8988T (cell line): ENCODE results near the gene CD209.
"Not testable (repeated sequence)": the region's sequence is repeated elsewhere in the genome, so short reads cannot be mapped to it uniquely, and the experiment has no call there.

Experiments
- DNase-seq: peaks from one replicate; pipeline ENCODE4 v3.0.0; 2011

Gene CD209

DNA sequence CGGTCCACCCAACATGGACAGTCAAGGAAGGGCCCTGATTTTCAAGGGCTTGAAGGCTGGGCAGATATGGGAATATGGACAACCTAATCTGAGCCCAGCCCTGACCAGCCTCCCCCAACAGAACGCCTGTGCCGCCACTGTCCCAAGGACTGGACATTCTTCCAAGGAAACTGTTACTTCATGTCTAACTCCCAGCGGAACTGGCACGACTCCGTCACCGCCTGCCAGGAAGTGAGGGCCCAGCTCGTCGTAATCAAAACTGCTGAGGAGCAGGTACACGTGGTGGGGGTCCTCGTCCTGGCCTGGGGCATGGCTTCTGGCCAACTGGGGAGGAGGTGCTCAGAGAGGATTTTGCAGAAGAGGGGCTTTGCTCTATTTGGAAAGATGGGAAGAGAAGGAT, 19.2 kb upstream of the CD209 start:
- DNase-seq: no peak

DNA sequence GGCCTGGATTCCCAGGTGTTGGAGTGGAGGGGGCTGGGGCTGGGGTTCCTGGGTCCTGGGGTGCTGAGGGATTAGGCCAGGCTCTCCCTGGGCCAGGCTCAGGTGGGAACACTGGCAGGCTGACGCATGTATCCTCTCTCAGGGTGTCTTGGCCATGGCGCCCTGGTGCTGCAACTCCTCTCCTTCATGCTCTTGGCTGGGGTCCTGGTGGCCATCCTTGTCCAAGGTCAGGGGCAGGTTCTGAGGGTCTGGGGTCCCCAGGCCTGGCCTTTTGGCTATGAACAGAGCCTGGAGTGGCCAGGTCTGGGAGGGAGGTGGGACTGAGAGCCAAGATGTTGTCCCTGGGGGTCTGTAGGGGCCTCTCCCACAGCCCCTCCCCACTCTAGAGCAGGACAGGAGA, 17.7 kb upstream of the CD209 start:
- DNase-seq: not testable (repeated sequence)

DNA sequence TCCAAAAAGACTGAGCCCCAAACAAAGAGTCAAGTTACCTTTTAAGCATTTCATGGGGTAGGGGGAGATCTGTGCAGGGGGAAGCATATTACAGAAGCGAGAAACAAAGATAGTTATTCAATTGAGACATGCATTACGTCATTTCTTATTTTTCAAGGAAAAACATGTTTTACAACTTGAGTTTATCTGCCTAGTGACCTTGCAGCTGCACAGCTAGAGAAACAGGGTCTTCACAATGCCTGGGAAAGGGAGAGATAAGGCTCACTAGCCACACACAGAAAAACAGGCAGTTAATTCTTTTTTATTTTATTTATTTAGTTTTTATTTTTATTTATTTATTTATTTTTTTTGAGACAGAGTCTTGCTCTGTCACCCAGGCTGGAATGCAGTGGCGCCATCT, 16.8 kb upstream of the CD209 start:
- not testable (repeated sequence) for DNase-seq

DNA sequence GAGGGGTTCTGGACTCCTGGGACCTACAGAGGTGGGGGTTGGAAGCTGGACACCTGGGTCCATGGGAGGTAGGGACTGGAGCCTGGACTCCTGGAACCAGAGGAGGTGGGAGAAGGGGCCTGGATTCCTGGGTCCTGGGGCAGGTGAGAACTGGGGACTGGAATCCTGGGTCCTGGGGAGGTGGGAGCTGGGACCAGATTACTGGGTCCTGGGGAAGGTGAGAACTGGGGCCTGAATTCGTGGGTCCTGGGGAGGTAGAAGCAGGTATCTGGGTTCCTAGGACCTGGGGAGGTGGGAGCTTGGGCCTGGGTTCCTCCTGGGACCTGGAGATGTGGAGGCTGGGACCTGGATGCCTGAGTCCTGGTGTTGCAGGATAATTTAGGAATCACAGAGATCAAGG, 16.4 kb upstream of the CD209 start:
- no peak for DNase-seq

DNA sequence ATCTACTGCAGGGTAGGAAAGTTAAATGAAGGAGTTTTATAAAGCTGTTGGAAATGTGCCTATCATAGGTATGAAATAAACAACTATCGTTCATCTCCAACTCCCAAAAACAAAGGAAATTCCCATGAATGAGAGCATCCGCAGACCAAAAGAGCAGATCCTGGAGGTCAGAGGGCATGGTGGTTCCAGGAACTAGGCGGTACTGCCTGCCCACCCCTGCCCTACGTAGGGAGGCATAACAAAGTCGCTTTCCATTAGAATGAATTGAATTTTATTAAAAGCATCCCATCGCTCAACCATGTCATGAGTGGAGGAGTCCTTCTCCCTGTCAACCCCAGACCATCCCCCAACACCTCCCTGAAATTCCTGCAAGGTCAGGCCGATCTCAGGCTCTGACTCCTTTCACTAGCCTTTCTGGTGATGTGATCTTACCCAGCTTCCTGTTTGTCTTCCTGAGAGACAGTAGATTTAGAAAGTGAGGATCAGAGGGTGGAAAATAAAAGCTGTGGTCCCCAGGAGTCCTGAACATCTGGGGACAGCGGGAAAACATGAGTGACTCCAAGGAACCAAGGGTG, 15.5 kb upstream of the CD209 start, which contains the start of gene CLEC4M:
Gene CLEC4M, plus strand, starts transcription at position 525 of the 575 bp plus-strand sequence. Its CDS starts 24 bp downstream, at position 549.
- DNase-seq: no peak

DNA sequence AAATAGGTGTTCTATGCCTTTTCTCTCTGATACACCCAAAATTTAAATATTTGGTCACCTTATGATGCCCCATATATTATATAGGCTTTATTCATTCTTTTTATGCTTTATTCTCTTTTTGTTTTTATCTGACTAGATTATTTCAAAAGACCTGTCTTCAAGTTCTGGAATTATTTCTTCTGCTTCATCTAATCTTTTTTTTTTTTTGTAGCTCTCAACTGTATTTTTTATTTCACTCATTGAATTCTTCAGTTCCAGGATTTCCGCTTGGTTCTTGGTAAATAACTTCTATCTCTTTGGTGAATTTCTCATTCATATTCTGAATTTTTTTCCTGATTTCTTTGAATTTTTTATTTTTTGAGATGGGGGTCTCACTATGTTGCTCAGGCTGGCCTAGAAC, 11.8 kb upstream of the CD209 start:
- no peak for DNase-seq

DNA sequence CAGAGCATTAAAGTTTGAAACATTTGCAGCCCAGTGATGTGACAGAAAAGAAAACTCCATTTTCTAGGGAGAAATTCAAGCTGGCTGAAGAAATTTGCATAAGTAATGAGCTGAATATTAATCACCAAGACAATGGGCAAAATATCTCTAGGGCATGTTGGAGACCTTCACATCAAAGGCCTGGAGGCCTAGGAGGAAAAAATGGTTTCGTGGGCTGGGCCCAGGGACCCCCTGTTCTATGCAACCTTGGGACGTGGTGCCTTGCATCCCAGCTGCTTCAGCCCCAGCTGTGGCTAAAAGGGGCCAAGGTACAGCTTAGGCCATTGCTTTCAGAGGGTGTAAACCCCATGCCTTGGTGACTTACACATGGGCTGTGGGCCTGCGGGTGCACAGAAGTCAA, 10.0 kb upstream of the CD209 start:
- DNase-seq: no peak

DNA sequence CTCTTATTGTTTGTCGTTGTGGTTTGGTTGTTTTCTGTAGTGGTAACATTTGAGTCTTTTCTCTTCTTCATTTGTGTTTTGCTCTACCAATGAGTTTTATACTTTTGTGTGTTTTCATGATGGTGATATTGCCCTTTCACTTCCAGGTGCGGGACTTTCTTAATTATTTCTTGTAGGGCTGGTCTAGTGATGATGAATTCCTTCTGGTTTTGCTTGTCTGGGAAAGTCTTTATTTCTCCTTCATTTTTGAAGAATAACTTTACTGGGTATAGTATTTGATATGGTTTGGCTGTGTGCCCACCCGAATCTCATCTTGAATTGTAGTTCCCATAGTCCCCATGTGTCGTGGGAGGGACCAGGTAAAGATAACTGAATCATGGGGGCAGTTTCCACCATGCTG, 8.9 kb upstream of the CD209 start:
- no peak for DNase-seq

DNA sequence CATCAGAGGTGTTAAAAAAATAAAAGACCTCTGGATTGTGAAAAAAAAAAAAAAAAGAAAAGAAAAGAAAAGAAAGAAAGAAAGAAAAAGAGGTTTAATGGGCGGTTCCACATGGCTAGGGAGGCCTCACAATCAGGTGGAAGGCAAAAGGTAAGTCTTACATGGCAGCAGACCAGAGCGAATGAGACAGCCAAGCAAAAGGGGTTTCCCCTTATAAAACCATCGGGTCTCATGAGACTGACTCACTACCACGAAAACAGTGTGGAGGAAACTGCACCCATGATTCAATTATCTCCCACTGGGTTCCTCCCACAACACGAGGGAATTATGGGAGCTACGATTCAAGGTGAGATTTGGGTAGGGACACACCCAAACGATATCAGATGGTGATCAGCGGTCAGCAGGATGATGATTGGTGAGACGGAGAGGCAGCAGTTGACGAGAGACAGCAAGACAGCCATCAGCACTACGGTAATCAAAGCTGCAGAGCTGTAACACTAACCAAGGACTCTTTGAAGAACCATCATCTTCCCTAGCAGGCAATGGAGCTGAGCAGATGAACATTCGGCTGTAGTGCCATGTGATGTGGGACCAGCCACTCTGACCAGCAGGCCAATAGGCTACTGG, 3.9 kb upstream of the CD209 start:
- DNase-seq: no peak

DNA sequence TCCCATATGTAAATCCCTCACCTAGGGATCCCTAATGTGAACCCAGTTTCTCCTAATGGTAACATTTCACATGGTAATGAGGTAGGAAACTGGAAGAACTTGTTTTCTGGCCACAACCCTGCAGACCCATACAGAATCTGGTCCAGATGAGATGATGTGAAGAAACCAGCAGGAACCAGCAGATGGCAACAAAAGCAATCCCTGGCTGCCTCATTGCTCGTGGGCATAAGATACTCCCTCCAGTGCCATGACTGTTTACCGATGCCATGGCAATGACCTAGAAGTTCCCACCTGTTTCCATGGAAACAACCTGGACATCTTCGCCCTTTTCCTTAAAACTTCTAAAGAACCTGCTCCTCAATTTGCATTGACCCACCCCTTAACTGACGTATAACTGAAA, 1.4 kb upstream of the CD209 start:
- no peak for DNase-seq

DNA sequence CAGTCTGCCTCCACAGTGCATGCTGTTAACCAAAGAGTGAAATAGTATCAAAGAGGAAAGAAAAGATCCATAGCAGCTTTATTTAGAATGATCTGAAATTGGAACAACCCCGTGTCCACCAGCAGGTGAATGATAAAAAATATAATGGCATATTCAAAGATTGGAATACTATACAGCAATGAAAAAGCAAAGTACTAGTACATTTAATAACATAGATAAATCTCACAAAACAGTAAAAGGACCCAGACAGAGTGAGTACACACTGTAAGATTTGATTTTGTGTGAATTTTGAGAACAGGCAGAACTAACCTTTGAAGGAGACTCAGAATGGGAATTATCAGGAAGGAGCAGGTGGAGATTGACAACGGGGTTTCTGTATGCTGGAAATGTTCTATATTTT, 837 bp upstream of the CD209 start:
- no peak for DNase-seq

DNA sequence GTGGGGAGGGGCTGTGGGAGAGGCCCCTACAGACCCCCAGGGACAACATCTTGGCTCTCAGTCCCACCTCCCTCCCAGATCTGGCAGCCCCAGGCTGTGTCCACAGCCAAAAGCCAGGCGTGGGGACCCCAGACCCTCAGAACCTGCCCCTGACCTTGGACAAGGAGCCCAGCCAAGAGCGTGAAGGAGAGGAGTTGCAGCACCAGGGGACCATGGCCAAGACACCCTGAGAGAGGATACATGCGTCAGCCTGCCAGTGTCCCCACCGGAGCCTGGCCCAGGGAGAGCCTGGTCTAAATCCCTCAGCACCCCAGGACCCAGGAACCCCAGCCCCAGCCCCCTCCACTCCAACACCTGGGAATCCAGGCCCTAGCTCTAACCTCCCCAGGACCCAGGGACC, 1.0 kb downstream of the CD209 start:
- not testable (repeated sequence) for DNase-seq

DNA sequence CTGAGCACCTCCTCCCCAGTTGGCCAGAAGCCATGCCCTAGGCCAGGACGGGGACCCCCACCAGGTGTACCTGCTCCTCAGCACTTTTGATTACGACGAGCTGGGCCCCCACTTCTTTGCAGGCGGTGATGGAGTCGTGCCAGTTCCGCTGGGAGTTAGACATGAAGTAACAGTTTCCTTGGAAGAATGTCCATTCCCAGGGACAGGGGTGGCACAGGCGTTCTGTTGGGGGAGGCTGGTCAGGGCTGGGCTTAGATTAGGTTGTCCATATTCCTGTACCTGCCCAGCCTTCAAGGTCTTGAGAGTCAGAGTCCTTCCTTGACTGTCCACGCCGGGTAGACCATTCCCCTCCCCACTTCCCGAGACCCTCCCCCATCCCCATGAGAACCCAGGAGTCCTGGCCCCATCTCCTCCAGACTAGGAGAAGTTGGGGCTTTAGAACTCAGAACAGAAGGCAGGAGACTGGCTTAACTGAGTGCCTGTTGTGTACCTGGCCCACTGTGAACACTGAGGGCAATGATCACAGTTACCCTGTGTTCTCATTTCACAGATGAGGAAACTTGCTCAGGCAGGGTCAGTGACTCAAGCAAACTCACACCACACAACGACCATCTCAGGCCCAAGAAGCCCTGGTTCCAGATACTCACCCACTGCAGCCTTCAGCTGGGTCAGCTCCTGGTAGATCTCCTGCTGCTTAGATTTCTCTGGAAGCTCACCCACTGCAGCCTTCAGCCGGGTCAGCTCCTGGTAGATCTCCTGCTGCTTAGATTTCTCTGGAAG, 2.3 kb downstream of the CD209 start:
- no peak for DNase-seq

DNA sequence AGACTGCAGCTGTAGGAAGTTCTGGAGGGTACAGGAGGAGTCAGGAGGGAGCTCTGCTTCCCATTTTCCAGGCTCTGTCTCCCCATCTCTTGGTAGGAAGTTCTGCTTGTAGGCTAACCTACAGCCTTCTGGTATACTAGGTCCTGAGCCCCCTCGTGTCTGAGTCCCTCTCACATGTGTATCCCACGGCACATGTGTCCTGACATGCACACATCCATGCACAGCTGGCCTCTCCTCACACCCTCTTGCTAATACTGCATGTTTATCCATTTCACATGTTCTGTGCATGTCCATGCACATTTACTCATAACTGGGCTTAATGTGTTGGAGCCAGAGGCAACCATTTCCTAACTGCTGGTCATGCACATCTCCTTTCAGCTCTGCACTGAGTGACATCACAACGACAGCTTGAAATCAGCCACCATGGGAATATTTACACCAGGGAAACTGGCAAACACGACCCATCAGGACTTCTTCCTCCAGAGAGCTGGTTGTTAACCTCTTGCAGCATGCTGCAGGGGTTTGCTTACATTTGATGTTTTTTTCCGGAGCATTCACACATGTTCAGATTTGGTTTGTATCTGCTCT, 3.0 kb downstream of the CD209 start:
- no peak for DNase-seq

DNA sequence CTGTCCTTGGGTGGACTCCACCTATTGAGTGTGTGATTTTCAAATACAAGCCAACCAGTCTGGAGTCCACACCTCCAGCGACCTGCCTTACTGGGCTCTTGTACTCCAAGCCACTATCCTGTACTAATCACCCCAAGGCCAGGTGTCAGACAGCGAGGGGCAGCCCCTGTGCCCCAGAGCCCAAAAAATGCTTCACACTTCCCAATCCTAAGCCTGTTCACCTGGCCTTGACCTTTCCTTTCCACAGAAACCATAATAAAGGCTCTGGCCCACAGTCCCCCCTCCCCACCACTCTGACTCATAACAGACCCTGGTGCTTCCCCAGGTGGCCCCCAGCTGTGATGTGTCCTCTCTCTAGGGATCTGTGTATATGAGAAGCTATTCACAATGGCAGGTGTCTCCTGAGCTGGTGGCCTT, 3.9 kb downstream of the CD209 start:
- DNase-seq: no peak

DNA sequence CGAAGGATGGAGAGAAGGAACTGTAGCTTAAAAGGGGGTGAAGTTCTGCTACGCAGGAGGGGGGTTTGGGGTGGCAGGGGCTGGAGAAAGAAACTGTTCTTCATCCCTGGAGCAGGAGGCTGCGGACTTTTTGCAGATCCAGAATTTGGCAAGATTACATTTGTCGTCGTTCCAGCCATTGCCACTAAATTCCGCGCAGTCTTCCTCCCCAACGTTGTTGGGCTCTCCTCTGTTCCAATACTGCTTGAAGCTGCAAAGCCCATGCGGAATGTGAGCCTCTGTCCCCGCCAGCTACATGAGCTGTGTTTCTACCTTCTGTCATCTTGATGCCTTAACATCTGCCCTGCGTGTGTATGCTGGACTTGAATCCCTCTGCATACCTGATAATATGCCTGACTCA, 4.3 kb downstream of the CD209 start:
- DNase-seq: no peak

DNA sequence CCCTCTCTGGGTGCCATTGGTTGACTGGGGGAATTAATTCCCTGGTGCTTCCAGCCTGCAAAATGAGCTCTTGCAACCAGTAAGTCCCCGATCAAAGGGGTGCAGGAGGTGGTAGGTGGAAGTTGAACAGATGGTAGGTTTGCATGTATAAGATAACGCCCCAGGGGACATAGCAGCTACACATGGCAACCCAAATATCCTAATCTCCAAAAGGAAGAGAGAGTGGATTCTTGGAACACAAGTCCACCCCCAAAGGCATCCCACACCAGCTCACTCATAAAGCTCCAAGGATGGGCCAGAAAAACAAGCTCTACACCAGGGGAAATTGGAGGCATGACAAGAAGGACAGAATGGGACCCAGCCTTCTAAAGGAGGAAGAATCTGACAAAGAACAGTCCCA, 4.8 kb downstream of the CD209 start:
- DNase-seq: no peak

DNA sequence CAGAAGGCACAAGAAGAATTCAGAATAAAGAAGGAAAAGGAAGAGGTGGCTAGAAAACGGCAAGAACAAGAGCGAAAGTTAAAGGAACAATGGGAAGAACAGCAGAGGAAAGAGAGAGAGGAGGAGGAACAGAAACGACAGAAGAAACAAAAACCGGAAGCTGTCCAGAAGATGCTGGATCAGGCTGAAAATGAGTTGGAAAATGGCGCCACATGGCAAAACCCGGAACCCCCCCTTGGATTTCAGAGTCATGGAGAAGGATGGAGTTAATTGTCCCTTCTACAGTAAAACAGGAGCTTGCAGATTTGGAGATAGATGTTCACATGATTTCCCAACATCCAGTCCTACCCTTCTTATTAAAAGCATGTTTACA, 6.7 kb downstream of the CD209 start:
- DNase-seq: no peak

DNA sequence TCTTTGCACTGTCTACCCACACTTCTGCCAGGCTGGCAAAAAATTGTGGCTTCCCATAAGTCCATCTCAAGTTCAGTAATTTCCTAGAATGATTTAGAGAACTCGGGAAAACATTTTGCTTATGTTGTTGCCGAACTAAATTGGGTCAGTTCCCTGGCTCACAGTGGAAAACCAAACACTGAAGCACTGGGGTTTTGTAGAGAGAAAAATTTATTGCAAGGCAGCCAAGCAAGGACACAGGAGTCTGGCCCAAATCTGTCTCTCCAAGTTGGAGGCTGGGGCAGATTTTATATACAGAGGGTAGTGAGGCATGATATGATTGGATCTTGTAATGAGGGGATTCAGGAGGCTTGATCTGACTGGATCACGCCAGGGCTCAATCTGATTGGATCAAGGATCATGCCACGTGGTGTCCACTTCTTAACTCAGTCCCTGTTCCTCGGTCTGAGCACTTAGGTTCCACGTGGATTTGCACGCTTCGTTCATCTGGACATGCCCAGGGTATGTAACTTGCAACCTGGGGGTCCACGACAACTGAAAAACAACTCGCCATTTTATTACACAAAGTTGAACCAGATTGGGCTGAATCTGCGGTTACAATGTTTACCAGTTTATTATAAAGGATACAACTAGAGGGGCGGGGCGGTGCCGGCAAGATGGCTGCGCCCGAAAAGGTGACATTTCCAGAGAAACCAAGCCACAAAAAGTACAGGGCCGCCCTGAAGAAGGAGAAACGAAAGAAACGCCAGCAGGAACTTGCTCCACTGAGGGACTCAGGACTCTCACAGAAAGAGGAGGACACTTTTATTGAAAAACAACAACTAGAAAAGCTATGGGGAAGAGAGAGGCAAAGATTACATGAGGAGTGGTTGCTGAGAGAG, 7.3 kb downstream of the CD209 start:
- no peak for DNase-seq

DNA sequence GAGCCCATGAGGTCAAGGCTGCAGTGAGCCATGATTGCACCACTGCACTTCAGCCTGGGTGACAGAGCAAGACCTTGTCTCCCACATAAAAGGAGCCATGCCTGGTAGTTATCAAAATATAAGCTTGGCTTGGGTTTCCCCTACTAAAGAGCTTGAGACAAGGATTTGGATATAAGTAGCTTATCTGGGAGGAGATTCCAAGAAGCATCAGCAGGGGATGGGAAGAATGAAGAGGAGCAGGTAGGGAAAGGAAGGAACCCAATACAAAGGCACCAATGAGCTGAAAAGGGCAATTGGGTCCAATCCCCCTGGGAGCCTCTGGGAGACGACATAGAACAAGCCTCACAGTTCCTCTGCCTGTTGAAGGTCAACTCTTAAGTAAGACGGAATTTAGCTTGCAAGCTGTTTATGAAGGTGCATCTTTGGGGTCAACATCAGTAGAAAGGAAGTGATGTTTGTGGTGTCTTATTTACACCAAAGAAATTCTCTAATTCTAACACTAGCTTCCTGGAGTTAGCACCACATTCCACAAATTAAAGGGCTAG, 8.1 kb downstream of the CD209 start:
- DNase-seq: no peak

DNA sequence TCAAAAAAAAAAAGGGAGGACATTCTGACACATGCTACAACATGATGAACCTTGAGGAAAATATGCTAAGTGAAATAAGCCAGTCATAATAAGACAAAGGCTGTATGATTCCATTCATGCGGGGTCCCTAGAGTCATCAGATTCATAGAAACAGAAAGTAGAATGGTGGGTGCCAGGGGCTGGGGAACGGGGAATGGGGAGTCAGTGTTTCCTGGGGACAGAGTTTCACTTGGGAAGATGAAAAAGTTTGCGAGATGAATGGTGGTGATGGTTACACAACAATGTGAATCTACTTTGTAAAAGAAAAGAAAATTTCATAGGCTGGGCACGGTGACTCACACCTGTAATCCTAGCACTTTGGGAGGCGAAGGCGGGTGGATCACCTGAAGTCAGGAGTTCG, 9.3 kb downstream of the CD209 start:
- DNase-seq: no peak

DNA sequence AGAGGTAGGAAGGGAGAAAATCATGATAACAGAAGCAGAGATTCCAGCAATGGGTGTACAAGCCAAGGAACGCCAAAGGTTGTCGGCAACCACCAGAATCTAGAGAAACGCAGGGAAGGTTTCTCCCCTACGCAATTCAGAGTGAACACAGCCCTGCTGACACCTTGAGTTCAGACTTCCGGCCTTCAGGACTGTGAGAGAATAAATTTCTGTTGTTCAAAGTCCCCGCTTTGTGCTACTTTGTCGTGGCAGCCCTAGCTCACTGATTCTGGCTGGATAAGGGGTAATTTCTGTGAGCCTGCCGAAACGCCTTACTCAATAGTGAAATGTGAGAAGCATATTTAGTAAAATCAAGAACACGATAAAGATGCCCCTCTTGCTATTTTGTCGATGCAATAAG, 10.1 kb downstream of the CD209 start:
- no peak for DNase-seq

DNA sequence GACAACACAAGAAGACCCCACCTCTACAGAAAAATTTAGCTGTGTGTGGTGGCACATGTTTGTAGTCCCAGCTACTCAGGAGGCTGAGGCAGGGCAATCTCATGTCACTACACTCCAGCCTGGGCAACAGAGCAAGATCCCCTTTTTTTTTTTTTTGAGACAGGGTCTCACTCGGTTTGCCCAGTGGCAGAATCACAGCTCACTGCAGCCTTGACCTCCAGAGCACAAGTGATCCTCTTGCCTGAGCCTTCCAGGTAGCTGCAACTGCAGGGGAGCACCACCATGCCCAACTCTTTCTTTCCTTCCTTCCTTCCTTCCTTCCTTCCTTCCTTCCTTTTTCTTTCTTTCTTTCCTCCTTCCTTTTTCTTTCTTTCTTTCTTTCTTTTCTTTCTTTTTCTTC, 11.2 kb downstream of the CD209 start:
- DNase-seq: no peak
